ENCODE results near the gene RND3.

- no peak for TF ChIP-seq POLR2A (IDR thresholded peaks at IDR 0.05)
- TF ChIP-seq, protein P1, sequence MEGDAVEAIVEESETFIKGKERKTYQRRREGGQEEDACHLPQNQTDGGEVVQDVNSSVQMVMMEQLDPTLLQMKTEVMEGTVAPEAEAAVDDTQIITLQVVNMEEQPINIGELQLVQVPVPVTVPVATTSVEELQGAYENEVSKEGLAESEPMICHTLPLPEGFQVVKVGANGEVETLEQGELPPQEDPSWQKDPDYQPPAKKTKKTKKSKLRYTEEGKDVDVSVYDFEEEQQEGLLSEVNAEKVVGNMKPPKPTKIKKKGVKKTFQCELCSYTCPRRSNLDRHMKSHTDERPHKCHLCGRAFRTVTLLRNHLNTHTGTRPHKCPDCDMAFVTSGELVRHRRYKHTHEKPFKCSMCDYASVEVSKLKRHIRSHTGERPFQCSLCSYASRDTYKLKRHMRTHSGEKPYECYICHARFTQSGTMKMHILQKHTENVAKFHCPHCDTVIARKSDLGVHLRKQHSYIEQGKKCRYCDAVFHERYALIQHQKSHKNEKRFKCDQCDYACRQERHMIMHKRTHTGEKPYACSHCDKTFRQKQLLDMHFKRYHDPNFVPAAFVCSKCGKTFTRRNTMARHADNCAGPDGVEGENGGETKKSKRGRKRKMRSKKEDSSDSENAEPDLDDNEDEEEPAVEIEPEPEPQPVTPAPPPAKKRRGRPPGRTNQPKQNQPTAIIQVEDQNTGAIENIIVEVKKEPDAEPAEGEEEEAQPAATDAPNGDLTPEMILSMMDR (IDR thresholded peaks at IDR 0.05): no peak
These were observed 42.1 kb downstream of the RND3 start for GRCh38 chr2:150445398-150445797.

Measured in body of pancreas (tissue), 4 donors.